HepG2 (cell line): ENCODE measurements around the gene RAB34. TPM values are rescaled to one million over a fixed set of nuclear protein-coding genes. Genes with fewer than 3 reads are reported as not detected.

Experiments used
- ASH2L ChIP-seq: fragments of 300-600, 200-600 bp; sonication (generic); IDR thresholded peaks from 2 replicates; pipeline ENCODE4 v1.7.0; 2017; ENCODE audit warnings: low read depth, mild to moderate bottlenecking, moderate library complexity, mixed read lengths, low read length; ENCODE audit not compliant: insufficient read length
- CENPX ChIP-seq: sonication (generic); formaldehyde crosslinking; IDR thresholded peaks from 2 replicates; pipeline ENCODE4 v1.9.0; 2021; ENCODE audit warnings: mild to moderate bottlenecking, missing genetic modification reagents, moderate library complexity
- HDAC1 ChIP-seq: sonication (generic); formaldehyde crosslinking; IDR thresholded peaks from 2 replicates; pipeline ENCODE4 v1.5.1; 2020; ENCODE audit warnings: mild to moderate bottlenecking, missing genetic modification reagents
- HOXA7 ChIP-seq: sonication (generic); formaldehyde crosslinking; IDR thresholded peaks from 2 replicates; pipeline ENCODE4 v1.8.1; 2022; ENCODE audit warnings: mild to moderate bottlenecking, missing genetic modification reagents, moderate library complexity
- KDM6A ChIP-seq: IDR thresholded peaks from 2 replicates; pipeline ENCODE4 v1.6.1; 2016; ENCODE audit warnings: low read depth
- MAFG ChIP-seq: sonication (generic); formaldehyde crosslinking; IDR thresholded peaks from 2 replicates; pipeline ENCODE4 v1.5.1; 2020; ENCODE audit warnings: mild to moderate bottlenecking, missing genetic modification reagents
- NCOA5 ChIP-seq: sonication (generic); formaldehyde crosslinking; IDR thresholded peaks from 2 replicates; pipeline ENCODE4 v1.4.0; 2020; ENCODE audit warnings: missing genetic modification reagents
- NFIC ChIP-seq: IDR thresholded peaks from 2 replicates; pipeline ENCODE4 v1.6.1; 2012; ENCODE audit warnings: mild to moderate bottlenecking, low read length, inconsistent platforms
- NR3C1 ChIP-seq: sonication (generic); formaldehyde crosslinking; IDR thresholded peaks from 2 replicates; pipeline ENCODE4 v1.4.0; 2020; ENCODE audit warnings: missing genetic modification reagents
- PAX8 ChIP-seq: sonication (generic); formaldehyde crosslinking; IDR thresholded peaks from 2 replicates; pipeline ENCODE4 v1.8.0; 2022; ENCODE audit warnings: mild to moderate bottlenecking, missing genetic modification reagents, borderline replicate concordance
- POLR2AphosphoS2 ChIP-seq: IDR thresholded peaks from 2 replicates; pipeline ENCODE4 v1.6.1; 2011; ENCODE audit warnings: low read depth, low read length, improper control_type of control experiment
- SMAD1 ChIP-seq: sonication (generic); formaldehyde crosslinking; IDR thresholded peaks from 2 replicates; pipeline ENCODE4 v1.4.0; 2020; ENCODE audit warnings: missing genetic modification reagents, low read depth, mild to moderate bottlenecking, borderline replicate concordance
- TEAD3 ChIP-seq: optimal IDR thresholded peaks from 2 replicates; pipeline ENCODE3; 2016; ENCODE audit warnings: borderline replicate concordance
- U2AF1 ChIP-seq: fragments of 200-400 bp; formaldehyde crosslinking; optimal IDR thresholded peaks from 2 replicates; pipeline ENCODE3; 2017; ENCODE audit warnings: mild to moderate bottlenecking, low read depth, low read length
- ZNF256 ChIP-seq: sonication (generic); formaldehyde crosslinking; conservative IDR thresholded peaks from 2 replicates; pipeline ENCODE4 v1.4.0; 2020; ENCODE audit warnings: missing genetic modification reagents
- ZNF317 ChIP-seq: sonication (generic); formaldehyde crosslinking; IDR thresholded peaks from 2 replicates; pipeline ENCODE4 v1.5.0; 2020; ENCODE audit warnings: mild to moderate bottlenecking, missing genetic modification reagents
- ZNF34 ChIP-seq: sonication (generic); formaldehyde crosslinking; IDR thresholded peaks from 2 replicates; pipeline ENCODE4 v1.4.0; 2020; ENCODE audit warnings: mild to moderate bottlenecking, missing genetic modification reagents, borderline replicate concordance
- ZNF546 ChIP-seq: sonication (generic); formaldehyde crosslinking; conservative IDR thresholded peaks from 2 replicates; pipeline ENCODE4 v1.8.1; 2023; ENCODE audit warnings: mild to moderate bottlenecking, missing genetic modification reagents
- ZNF616 ChIP-seq: sonication (generic); formaldehyde crosslinking; IDR thresholded peaks from 2 replicates; pipeline ENCODE4 v1.5.0; 2020; ENCODE audit warnings: low read depth, mild to moderate bottlenecking, missing genetic modification reagents
- ZNF678 ChIP-seq: sonication (generic); formaldehyde crosslinking; IDR thresholded peaks from 2 replicates; pipeline ENCODE4 v1.4.0; 2020; ENCODE audit warnings: mild to moderate bottlenecking, missing genetic modification reagents
- polyA plus RNA-seq, 8 experiments: library from polyadenylated mRNA; depleted of rRNA in 3 of 8; stranded (reverse) in 7 of 8; unstranded in 1 of 8; fragments of >200 nt; fragmentation: Illumina TruSeq in 4 of 8; extraction: Trizol in 4 of 8; gene quantifications; 2 replicates each; pipeline versions ENCODE4 v1.2.1 to v1.2.3, GENCODE V29; 2011 to 2016; ENCODE audit warnings: low read depth in 4 of 8, missing spikeins in 1 of 8, mixed read lengths in 1 of 8; ENCODE audit not compliant: insufficient read depth in 1 of 8
- total RNA-seq, 5 experiments: library from RNA; depleted of rRNA; stranded (reverse); fragments of >200 nt; fragmentation: Illumina TruSeq; extraction: Trizol; gene quantifications; 2 replicates each; pipeline ENCODE4 v1.2.3, GENCODE V29; 2016; ENCODE audit warnings: low read depth in 1 of 5
- TF ChIP-seq, protein P1 (sequence below): sonication (generic); formaldehyde crosslinking; IDR thresholded peaks from 2 replicates; pipeline ENCODE4 v1.8.0; 2022; ENCODE audit warnings: missing genetic modification reagents, mild to moderate bottlenecking, inconsistent platforms, borderline replicate concordance
- TF ChIP-seq, protein P2 (sequence below): sonication (generic); formaldehyde crosslinking; conservative IDR thresholded peaks from 2 replicates; pipeline ENCODE4 v1.5.0; 2020; ENCODE audit warnings: missing genetic modification reagents
- TF ChIP-seq, protein P3 (sequence below): sonication (generic); formaldehyde crosslinking; IDR thresholded peaks from 2 replicates; pipeline ENCODE4 v1.9.0; 2021; ENCODE audit warnings: missing genetic modification reagents, borderline replicate concordance
- TF ChIP-seq, protein P4 (sequence below): sonication (generic); formaldehyde crosslinking; IDR thresholded peaks from 2 replicates; pipeline ENCODE4 v1.9.0; 2021; ENCODE audit warnings: missing genetic modification reagents, mild to moderate bottlenecking, borderline replicate concordance

The RAB34 gene
- total and polyA plus RNA-seq, 2 of the 13 experiments (the other 11 are each of a cell fraction or from before 2014, with no cell fraction given), result 0.49 TPM; not detected in 1

DNA sequence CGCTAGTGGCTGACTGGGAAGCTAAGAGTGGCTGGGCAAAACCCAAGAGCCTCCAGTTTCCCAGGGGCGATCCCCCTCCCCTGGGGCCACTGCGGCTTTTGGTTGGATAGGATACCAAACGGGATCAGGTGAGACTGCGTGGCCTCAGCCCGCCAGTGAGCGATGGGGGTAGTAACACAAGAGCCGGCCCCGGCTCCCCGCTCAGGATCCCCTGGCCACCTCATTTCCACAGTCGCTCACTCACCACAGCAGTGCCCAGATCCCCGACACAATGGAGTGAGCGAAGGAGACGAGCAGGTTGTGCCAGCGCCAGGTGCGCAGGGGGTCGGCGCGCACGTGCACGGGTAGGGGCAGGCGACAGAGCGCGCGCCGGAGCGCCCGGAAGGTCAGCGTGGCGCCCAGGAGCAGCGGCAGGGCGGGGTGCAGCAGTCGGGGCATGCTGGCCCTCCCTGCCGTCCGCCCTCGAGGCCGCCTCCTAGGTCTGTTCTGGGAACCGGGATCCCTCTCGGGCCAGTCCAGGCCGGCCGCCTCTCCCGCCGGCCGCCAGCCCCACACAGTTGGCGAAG, 8.1 kb upstream of the RAB34 start (continued):
- TF ChIP-seq HOXA7 (CRISPR knock-in tag) (0 out of 2 replicates have a peak, but pooled peaks have one; percentile 42), HDAC1 (CRISPR knock-in tag) (no peak), ZNF616 (peak; percentile 24; the same call in 1 of the 2 replicates), POLR2AphosphoS2 (no peak; the same call in 1 of the 2 replicates), MAFG (CRISPR knock-in tag) (no peak), PAX8 (CRISPR knock-in tag) (no peak), ZNF546 (no peak), ZNF256 (CRISPR knock-in tag) (0 out of 2 replicates have a peak, but pooled peaks have one; percentile 16), ZNF678 (CRISPR knock-in tag) (peak; percentile 83; the same call in 1 of the 2 replicates), SMAD1 (CRISPR knock-in tag) (peak; percentile 94; the same call in 1 of the 2 replicates), NFIC (no peak; the same call in 1 of the 2 replicates), NR3C1 (no peak), ZNF34 (CRISPR knock-in tag) (no peak; the same call in 1 of the 2 replicates), NCOA5 (CRISPR knock-in tag) (peak; percentile 11; the same call in 1 of the 2 replicates), KDM6A (CRISPR knock-in tag) (no peak), ZNF317 (peak; percentile 50; the same call in 1 of the 2 replicates), ASH2L (peak; percentile 49), CENPX (CRISPR knock-in tag) (no peak), TEAD3 (no peak), U2AF1 (no peak)
- TF ChIP-seq, protein P1, sequence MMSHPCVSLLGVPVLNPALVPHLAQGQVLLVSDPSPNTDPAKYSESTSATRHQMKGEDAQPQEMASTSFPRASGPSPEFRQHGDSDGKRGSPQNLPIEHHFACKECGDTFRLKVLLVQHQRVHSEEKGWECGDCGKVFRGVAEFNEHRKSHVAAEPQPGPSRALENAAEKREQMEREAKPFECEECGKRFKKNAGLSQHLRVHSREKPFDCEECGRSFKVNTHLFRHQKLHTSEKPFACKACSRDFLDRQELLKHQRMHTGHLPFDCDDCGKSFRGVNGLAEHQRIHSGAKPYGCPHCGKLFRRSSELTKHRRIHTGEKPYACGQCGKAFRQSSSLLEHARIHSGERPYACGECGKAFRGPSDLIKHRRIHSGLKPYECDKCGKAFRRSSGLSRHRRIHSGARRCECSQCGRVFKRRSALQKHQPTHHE (CRISPR knock-in tag), result peak; percentile 61
- TF ChIP-seq, protein P2, sequence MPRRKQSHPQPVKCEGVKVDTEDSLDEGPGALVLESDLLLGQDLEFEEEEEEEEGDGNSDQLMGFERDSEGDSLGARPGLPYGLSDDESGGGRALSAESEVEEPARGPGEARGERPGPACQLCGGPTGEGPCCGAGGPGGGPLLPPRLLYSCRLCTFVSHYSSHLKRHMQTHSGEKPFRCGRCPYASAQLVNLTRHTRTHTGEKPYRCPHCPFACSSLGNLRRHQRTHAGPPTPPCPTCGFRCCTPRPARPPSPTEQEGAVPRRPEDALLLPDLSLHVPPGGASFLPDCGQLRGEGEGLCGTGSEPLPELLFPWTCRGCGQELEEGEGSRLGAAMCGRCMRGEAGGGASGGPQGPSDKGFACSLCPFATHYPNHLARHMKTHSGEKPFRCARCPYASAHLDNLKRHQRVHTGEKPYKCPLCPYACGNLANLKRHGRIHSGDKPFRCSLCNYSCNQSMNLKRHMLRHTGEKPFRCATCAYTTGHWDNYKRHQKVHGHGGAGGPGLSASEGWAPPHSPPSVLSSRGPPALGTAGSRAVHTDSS (CRISPR knock-in tag), result no peak
- TF ChIP-seq, protein P3, sequence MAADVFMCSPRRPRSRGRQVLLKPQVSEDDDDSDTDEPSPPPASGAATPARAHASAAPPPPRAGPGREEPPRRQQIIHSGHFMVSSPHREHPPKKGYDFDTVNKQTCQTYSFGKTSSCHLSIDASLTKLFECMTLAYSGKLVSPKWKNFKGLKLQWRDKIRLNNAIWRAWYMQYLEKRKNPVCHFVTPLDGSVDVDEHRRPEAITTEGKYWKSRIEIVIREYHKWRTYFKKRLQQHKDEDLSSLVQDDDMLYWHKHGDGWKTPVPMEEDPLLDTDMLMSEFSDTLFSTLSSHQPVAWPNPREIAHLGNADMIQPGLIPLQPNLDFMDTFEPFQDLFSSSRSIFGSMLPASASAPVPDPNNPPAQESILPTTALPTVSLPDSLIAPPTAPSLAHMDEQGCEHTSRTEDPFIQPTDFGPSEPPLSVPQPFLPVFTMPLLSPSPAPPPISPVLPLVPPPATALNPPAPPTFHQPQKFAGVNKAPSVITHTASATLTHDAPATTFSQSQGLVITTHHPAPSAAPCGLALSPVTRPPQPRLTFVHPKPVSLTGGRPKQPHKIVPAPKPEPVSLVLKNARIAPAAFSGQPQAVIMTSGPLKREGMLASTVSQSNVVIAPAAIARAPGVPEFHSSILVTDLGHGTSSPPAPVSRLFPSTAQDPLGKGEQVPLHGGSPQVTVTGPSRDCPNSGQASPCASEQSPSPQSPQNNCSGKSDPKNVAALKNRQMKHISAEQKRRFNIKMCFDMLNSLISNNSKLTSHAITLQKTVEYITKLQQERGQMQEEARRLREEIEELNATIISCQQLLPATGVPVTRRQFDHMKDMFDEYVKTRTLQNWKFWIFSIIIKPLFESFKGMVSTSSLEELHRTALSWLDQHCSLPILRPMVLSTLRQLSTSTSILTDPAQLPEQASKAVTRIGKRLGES (CRISPR knock-in tag), result no peak; the same call in 1 of the 2 replicates
- TF ChIP-seq, protein P4, sequence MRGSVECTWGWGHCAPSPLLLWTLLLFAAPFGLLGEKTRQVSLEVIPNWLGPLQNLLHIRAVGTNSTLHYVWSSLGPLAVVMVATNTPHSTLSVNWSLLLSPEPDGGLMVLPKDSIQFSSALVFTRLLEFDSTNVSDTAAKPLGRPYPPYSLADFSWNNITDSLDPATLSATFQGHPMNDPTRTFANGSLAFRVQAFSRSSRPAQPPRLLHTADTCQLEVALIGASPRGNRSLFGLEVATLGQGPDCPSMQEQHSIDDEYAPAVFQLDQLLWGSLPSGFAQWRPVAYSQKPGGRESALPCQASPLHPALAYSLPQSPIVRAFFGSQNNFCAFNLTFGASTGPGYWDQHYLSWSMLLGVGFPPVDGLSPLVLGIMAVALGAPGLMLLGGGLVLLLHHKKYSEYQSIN, result no peak
